Measurements from ENCODE around the gene PRAME. TPM values are rescaled to one million over a fixed set of nuclear protein-coding genes. Genes with fewer than 3 reads are reported as not detected.

PRAME gene
- polyA plus RNA-seq, 4 donors: not detected

Other genes with a start within 250 kb of the PRAME start
- gene ZNF280B, start 50.5 kb downstream of the PRAME start, polyA plus RNA-seq: 1 to 10 TPM in 1 of 4 donors, under 1 TPM in 1, not detected in 2; 0.31 to 2.1 TPM
- not detected for gene ZNF280A, start 39.0 kb downstream of the PRAME start, polyA plus RNA-seq
- gene GGTLC2, start 85.3 kb upstream of the PRAME start, polyA plus RNA-seq: under 1 TPM in 1 of 4 donors, not detected in 3; 0.04 TPM

Data from small intestine (tissue), 4 donors.